VCaP (cell line): ENCODE measurements around the gene MKKS.
A peak's percentile ranks its signal among the peaks of the same experiment; 100 is the strongest.

Source experiments
- H3K27ac ChIP-seq: fragments of 450-650 bp; 2 replicates; pipeline ENCODE4 v1.5.1; 2017
- TF ChIP-seq, protein P1 (sequence below): fragments of 450-650 bp; conservative IDR thresholded peaks from 2 replicates; pipeline ENCODE4 v1.5.1; 2017; ENCODE audit warnings: mild to moderate bottlenecking, moderate library complexity

Gene MKKS

DNA sequence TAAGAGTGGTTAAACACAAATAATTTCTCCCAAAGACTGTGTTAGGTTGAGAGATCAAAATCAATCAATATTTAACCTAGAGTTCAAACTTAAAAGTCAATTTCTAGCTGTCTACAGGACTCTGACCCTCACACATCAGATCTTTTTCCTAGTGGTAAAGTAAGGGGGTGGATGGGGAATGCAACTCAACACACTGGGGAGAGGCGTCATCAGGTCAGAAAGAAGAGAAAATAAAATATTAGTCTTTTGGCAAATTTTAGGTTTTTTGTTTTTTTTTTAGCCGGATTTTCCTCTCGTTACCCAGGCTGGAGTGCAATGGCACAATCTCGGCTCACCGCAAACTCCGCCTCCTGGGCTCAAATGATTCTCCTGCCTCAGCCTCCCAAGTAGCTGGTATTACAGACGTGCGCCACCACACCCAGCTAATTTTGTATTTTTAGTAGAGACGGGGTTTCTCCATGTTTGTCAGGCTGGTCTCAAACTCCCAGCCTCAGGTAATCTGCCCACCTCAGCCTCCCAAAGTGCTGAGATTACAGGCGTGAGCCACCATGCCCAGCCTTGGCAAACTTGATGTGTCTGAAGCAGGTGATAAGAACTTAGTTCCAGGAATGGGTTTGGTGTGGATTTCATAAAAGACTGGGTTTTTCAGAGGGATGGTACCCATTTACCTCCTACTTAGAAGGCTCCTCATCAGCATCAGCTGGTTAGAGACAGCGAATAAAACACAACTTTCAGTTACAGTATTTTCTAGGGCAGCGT is 65.9 kb downstream of the MKKS start:
- H3K27ac ChIP-seq, result no peak overlapping the region
- TF ChIP-seq, protein P1, sequence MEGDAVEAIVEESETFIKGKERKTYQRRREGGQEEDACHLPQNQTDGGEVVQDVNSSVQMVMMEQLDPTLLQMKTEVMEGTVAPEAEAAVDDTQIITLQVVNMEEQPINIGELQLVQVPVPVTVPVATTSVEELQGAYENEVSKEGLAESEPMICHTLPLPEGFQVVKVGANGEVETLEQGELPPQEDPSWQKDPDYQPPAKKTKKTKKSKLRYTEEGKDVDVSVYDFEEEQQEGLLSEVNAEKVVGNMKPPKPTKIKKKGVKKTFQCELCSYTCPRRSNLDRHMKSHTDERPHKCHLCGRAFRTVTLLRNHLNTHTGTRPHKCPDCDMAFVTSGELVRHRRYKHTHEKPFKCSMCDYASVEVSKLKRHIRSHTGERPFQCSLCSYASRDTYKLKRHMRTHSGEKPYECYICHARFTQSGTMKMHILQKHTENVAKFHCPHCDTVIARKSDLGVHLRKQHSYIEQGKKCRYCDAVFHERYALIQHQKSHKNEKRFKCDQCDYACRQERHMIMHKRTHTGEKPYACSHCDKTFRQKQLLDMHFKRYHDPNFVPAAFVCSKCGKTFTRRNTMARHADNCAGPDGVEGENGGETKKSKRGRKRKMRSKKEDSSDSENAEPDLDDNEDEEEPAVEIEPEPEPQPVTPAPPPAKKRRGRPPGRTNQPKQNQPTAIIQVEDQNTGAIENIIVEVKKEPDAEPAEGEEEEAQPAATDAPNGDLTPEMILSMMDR, result no peak

DNA sequence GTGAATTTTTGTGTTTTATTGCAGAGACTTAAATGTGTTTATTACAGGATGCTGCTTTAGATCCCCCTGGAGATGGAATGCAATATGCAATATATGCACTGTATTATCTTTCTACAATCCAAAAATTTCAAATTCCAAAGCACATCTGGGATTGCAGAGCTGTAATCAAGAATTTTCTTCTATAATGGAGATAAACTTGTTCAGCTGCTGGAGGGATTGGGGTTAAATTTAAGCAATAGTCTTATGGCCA is 66.4 kb downstream of the MKKS start:
- no peak overlapping the region for H3K27ac ChIP-seq
- TF ChIP-seq, protein P1, result no peak

DNA sequence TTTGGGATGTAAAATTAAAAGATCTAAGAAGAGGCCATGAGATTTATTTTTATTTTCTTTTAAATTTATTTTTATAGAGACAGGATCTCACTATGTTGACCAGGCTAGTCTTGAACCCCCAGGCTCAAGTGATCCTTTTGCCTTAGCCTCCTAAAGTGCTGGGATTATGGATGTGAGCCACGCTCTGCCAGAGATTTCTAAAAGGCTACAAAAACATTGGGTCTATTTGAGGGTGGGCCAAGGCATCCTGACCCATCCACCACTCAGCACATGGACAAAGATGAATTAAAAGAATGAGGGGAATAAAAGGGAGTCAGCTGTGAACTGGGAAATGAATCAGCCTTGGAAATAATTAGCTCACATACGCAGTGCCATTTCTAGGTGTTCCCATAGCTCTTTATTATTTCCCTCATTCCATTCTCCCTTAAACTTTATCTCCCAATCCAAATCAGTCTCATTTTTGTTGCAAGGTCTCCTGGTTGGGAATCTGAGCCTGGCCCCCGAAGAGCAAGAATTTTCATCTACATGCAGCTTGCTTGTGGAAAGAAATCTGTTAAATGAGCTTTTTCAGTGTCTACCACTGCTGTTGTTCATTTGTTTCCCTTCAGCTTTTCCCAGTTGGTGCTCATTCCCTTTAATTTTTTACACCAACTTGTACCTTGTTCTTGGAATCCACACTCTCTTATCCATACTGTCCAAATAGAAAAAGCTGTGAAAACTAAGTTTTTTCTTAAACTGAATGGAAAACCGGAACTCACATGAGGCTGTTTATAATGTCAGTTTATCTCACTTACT is 66.9 kb downstream of the MKKS start:
- no peak overlapping the region for H3K27ac ChIP-seq
- TF ChIP-seq, protein P1, result no peak

DNA sequence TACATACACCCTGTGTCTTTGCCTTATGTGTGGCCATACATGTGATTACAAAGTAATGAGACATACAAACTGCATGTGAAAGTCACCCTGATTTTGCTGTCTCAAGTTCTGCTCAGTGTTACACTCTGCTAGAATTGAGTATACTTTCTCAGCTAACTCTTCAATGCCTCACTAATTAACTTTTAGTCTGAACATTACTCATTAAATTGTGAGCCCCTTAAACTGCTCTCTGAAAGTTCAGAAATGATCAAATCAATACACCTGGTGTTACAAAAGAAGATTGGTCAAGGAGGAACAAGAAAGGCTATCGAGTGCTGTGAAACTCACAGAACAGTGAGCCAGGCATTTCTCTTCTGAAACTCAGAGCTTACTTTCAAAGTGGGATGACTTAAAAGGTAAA is 71.3 kb downstream of the MKKS start:
- no peak overlapping the region for H3K27ac ChIP-seq
- TF ChIP-seq, protein P1, result no peak

DNA sequence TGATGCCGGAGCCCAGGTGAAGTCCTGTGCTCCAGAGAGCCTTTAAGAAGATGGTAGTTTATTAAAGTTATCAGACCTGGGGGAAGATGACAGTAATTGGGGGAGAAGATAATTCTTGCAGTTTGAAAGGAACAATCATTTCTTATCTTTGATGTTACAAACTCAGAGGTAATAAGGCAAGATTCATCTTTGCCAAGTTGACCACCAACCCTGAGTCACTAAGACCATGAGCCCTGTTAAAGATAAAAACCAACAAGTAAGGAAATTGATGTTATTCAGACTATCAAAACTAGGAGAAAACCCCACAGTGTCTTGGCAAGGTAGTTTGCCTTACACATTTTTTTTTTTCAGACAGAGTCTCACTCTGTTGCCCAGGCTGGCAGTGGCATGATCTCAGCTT is 73.1 kb downstream of the MKKS start:
- no peak overlapping the region for H3K27ac ChIP-seq
- TF ChIP-seq, protein P1, result no peak

DNA sequence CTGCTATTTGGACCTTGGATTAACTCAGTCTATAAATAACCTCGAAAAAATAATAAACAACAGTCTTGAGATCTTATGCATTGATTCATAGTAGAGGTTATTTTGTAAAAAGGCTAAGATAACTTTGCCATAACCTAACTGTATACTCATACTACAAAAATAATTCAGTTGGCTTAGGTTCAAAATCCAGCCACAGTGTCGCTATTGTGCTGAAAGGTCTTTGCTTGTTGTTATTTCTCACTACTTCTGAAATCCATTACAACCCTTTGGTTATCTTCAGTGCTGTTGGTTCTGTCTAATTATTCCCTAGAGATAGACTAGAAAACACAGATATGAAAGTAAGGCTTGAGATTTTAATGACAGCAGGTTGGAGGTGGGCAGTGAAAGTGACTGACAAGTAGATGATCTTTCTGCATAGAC is 74.4 kb downstream of the MKKS start:
- TF ChIP-seq, protein P1, result no peak
- no peak overlapping the region for H3K27ac ChIP-seq

DNA sequence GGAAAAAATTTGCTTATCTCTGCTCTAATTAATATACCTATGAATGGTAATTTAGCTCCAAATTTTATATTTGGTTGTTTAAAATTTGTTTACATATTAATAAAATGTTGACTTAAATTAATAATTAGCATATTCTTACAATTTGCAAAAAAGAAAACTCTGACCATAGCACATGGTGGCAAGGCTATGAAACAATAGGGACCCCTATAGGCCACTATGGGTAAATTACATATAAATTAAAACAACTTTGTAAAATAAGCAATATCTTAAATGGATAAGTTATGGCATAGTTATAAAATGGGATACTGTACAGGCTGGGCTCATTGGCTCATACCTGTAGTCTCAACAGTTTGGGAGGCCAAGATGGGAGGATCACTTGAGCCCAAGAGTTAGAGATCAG is 76.0 kb downstream of the MKKS start:
- TF ChIP-seq, protein P1, result peak; percentile 20; the same call in 1 of the 2 replicates
- H3K27ac ChIP-seq, result no peak overlapping the region
